ENCODE data around the gene PAX8. TPM values are rescaled to one million over a fixed set of nuclear protein-coding genes. Genes with fewer than 3 reads are reported as not detected.

The PAX8 gene
- total RNA-seq, 5 donors from 2014 or later (not counting 1 experiment from before 2014, with no cell fraction given) = 1.0 to 1.8 (median 1.3) TPM

GRCh38 chr2:113224647-113225236 lies 54.0 kb downstream of the PAX8 start:
- Histone ChIP-seq H3K27ac (ENCODE audit: low read length) (no peak overlapping the region), H3K27me3 (replicated peaks in 1 of 2; ENCODE audit: control insufficient read depth in 2 of 2, extremely low read depth in 1 of 2, insufficient read depth in 2 of 2, low read length in 1 of 2) (peaks cover 0 to 8% of the 10 kb centered on the region in 2 experiments), H3K9me3 (no peaks in the 10 kb centered on the region), H3K4me1 (ENCODE audit: control insufficient read depth in 1 of 2, extremely low read depth in 1 of 2, insufficient read depth in 2 of 2, low read length in 2 of 2) (no peaks in the 10 kb centered on the region), H3K4me3 (ENCODE audit: control insufficient read depth in 1 of 2, extremely low read depth in 1 of 2, low read length in 1 of 2) (no peak overlapping the region), H3K36me3 (ENCODE audit: control insufficient read depth in 2 of 2, extremely low read depth in 1 of 2, insufficient read depth in 1 of 2, low read length in 1 of 2) (no peaks in the 10 kb centered on the region)
- POLR2A ChIA-PET = interaction anchor here in 1 of 2 donors (0.5 kb wide), 1 partner anchor 77 kb away, joined by 3 read pairs; no protein-coding TSS in a partner anchor
- ATAC-seq (replicated peaks in 1 of 4) (no peak), DNase-seq (no peak)
- Mint-ChIP-seq H3K36me3 (no peaks in the 10 kb centered on the region), H3K27ac (no peak overlapping the region), H3K4me3 (no peak overlapping the region), H3K4me1 (peaks cover 0 to 6% (median 5%) of the 10 kb centered on the region in 3 donors), H3K9me3 (no peaks in the 10 kb centered on the region), H3K27me3 (no peaks in the 10 kb centered on the region)
- CTCF ChIA-PET = no interaction called here
- 60% methylated on average over 1 of the region's 2 CpGs for WGBS (ENCODE audit: insufficient coverage)

- Histone ChIP-seq H3K36me3 (ENCODE audit: control insufficient read depth in 2 of 2, extremely low read depth in 1 of 2, insufficient read depth in 1 of 2, low read length in 1 of 2) (no peaks in the 10 kb centered on the region), H3K4me1 (ENCODE audit: control insufficient read depth in 1 of 2, extremely low read depth in 1 of 2, insufficient read depth in 2 of 2, low read length in 2 of 2) (no peaks in the 10 kb centered on the region), H3K4me3 (ENCODE audit: control insufficient read depth in 1 of 2, extremely low read depth in 1 of 2, low read length in 1 of 2) (no peak overlapping the region), H3K9me3 (no peaks in the 10 kb centered on the region), H3K27ac (ENCODE audit: low read length) (no peak overlapping the region), H3K27me3 (replicated peaks in 1 of 2; ENCODE audit: control insufficient read depth in 2 of 2, extremely low read depth in 1 of 2, insufficient read depth in 2 of 2, low read length in 1 of 2) (peaks cover 0 to 11% of the 10 kb centered on the region in 2 experiments)
- CTCF ChIA-PET = no interaction called here
- Mint-ChIP-seq H3K27ac (no peak overlapping the region), H3K36me3 (no peaks in the 10 kb centered on the region), H3K9me3 (no peaks in the 10 kb centered on the region), H3K4me1 (peaks cover under 1 to 6% (median 5%) of the 10 kb centered on the region in 3 donors), H3K27me3 (no peaks in the 10 kb centered on the region), H3K4me3 (no peak overlapping the region)
- 83% methylated on average over 1 of the region's 1 CpG for WGBS (ENCODE audit: insufficient coverage)
- POLR2A ChIA-PET = no interaction called here
- DNase-seq = no peak
- ATAC-seq (replicated peaks in 1 of 4) = no peak
These were observed 54.9 kb downstream of the PAX8 start for GRCh38 chr2:113223813-113224212.

- CTCF ChIA-PET = interaction anchor here in 1 of 2 donors (0.9 kb wide), 1 partner anchor 23 kb away, joined by 3 read pairs; no protein-coding TSS in a partner anchor
These were observed 56.9 kb downstream of the PAX8 start for GRCh38 chr2:113221846-113222245.

GRCh38 chr2:113220970-113221708 lies 57.6 kb downstream of the PAX8 start:
- no peak overlapping the region for H3K4me3 ChIP-seq (ENCODE audit: control insufficient read depth in 1 of 2, extremely low read depth in 1 of 2, low read length in 1 of 2)
- Mint-ChIP-seq H3K9me3 (no peaks in the 10 kb centered on the region), H3K4me1 (peaks cover 19 to 20% (median 19%) of the 10 kb centered on the region in 3 donors), H3K36me3 (no peaks in the 10 kb centered on the region), H3K27ac (no peak overlapping the region), H3K27me3 (no peaks in the 10 kb centered on the region), H3K4me3 (no peak overlapping the region)
- POLR2A ChIA-PET = interaction anchor here in 1 of 2 donors (0.6 kb wide), 1 partner anchor 173 kb away, joined by 3 read pairs; no protein-coding TSS in a partner anchor
- peaks cover 0 to 21% of the 10 kb centered on the region in 2 experiments for H3K27me3 ChIP-seq (replicated peaks in 1 of 2; ENCODE audit: control insufficient read depth in 2 of 2, extremely low read depth in 1 of 2, insufficient read depth in 2 of 2, low read length in 1 of 2)
- H3K9me3 ChIP-seq = no peaks in the 10 kb centered on the region
- H3K27ac ChIP-seq (ENCODE audit: low read length) = no peak overlapping the region
- no peak for DNase-seq
- ATAC-seq (replicated peaks in 1 of 4) = no peak
- H3K4me1 ChIP-seq (ENCODE audit: control insufficient read depth in 1 of 2, extremely low read depth in 1 of 2, insufficient read depth in 2 of 2, low read length in 2 of 2) = peaks cover 9 to 14% of the 10 kb centered on the region in 2 experiments
- CTCF ChIA-PET = interaction anchor here (0.6 to 0.9 kb wide), 2 partner anchors 22 to 35 kb away, joined by 3 to 4 read pairs; no protein-coding TSS in a partner anchor
- WGBS (ENCODE audit: insufficient coverage) = 100% methylated on average over 1 of the region's 6 CpGs
- H3K36me3 ChIP-seq (ENCODE audit: control insufficient read depth in 2 of 2, extremely low read depth in 1 of 2, insufficient read depth in 1 of 2, low read length in 1 of 2) = no peaks in the 10 kb centered on the region

More at GRCh38 chr2:113221846-113222245, 56.9 kb downstream of the PAX8 start:
- Histone ChIP-seq H3K4me3 (ENCODE audit: control insufficient read depth in 1 of 2, extremely low read depth in 1 of 2, low read length in 1 of 2) (no peak overlapping the region), H3K27me3 (replicated peaks in 1 of 2; ENCODE audit: control insufficient read depth in 2 of 2, extremely low read depth in 1 of 2, insufficient read depth in 2 of 2, low read length in 1 of 2) (peaks cover 0 to 18% of the 10 kb centered on the region in 2 experiments), H3K27ac (ENCODE audit: low read length) (no peak overlapping the region), H3K9me3 (no peaks in the 10 kb centered on the region), H3K36me3 (ENCODE audit: control insufficient read depth in 2 of 2, extremely low read depth in 1 of 2, insufficient read depth in 1 of 2, low read length in 1 of 2) (no peaks in the 10 kb centered on the region), H3K4me1 (ENCODE audit: control insufficient read depth in 1 of 2, extremely low read depth in 1 of 2, insufficient read depth in 2 of 2, low read length in 2 of 2) (peaks cover 9 to 14% of the 10 kb centered on the region in 2 experiments)
- H3K27ac Mint-ChIP-seq = no peak overlapping the region
- POLR2A ChIA-PET = interaction anchor here in 1 of 2 donors (0.6 kb wide), 1 partner anchor 173 kb away, joined by 3 read pairs; no protein-coding TSS in a partner anchor
- no CpG with 5 or more reads among the region's 6 CpGs for WGBS (ENCODE audit: insufficient coverage)
- no peaks in the 10 kb centered on the region for H3K36me3 Mint-ChIP-seq
- peaks cover 18 to 20% (median 19%) of the 10 kb centered on the region in 3 donors for H3K4me1 Mint-ChIP-seq
- H3K9me3 Mint-ChIP-seq = no peaks in the 10 kb centered on the region
- H3K4me3 Mint-ChIP-seq = no peak overlapping the region
- DNase-seq (no peak), ATAC-seq (replicated peaks in 1 of 4) (no peak)
- H3K27me3 Mint-ChIP-seq = no peaks in the 10 kb centered on the region

GRCh38 chr2:113219889-113220641 lies 58.7 kb downstream of the PAX8 start:
- H3K4me3 Mint-ChIP-seq = no peak overlapping the region
- ChIA-PET CTCF (no interaction called here), POLR2A (interaction anchor here in 1 of 2 donors (0.6 kb wide), 1 partner anchor 754 kb away, joined by 3 read pairs; no protein-coding TSS in a partner anchor)
- no peak for ATAC-seq (replicated peaks in 1 of 4)
- peaks cover 19 to 20% (median 19%) of the 10 kb centered on the region in 3 donors for H3K4me1 Mint-ChIP-seq
- H3K27me3 Mint-ChIP-seq = no peaks in the 10 kb centered on the region
- no peaks in the 10 kb centered on the region for H3K36me3 Mint-ChIP-seq
- Histone ChIP-seq H3K36me3 (ENCODE audit: control insufficient read depth in 2 of 2, extremely low read depth in 1 of 2, insufficient read depth in 1 of 2, low read length in 1 of 2) (no peaks in the 10 kb centered on the region), H3K27me3 (replicated peaks in 1 of 2; ENCODE audit: control insufficient read depth in 2 of 2, extremely low read depth in 1 of 2, insufficient read depth in 2 of 2, low read length in 1 of 2) (peaks cover 0 to 28% of the 10 kb centered on the region in 2 experiments), H3K9me3 (no peaks in the 10 kb centered on the region), H3K4me3 (ENCODE audit: control insufficient read depth in 1 of 2, extremely low read depth in 1 of 2, low read length in 1 of 2) (no peak overlapping the region), H3K4me1 (ENCODE audit: control insufficient read depth in 1 of 2, extremely low read depth in 1 of 2, insufficient read depth in 2 of 2, low read length in 2 of 2) (peaks cover 9 to 14% of the 10 kb centered on the region in 2 experiments), H3K27ac (ENCODE audit: low read length) (no peak overlapping the region)
- H3K27ac Mint-ChIP-seq = no peak overlapping the region
- no peak for DNase-seq
- WGBS (ENCODE audit: insufficient coverage) = 84% methylated on average over 3 of the region's 6 CpGs
- H3K9me3 Mint-ChIP-seq = no peaks in the 10 kb centered on the region

- H3K9me3 ChIP-seq = no peaks in the 10 kb centered on the region
- no peak for ATAC-seq (replicated peaks in 1 of 4)
- Mint-ChIP-seq H3K4me1 (peaks cover 19 to 20% (median 19%) of the 10 kb centered on the region in 3 donors), H3K9me3 (no peaks in the 10 kb centered on the region), H3K27ac (no peak overlapping the region), H3K36me3 (no peaks in the 10 kb centered on the region), H3K4me3 (no peak overlapping the region), H3K27me3 (no peaks in the 10 kb centered on the region)
- ChIA-PET POLR2A (interaction anchor here in 1 of 2 donors (0.6 kb wide), 1 partner anchor 754 kb away, joined by 3 read pairs; no protein-coding TSS in a partner anchor), CTCF (no interaction called here)
- no peak for DNase-seq
- no peaks in the 10 kb centered on the region for H3K36me3 ChIP-seq (ENCODE audit: control insufficient read depth in 2 of 2, extremely low read depth in 1 of 2, insufficient read depth in 1 of 2, low read length in 1 of 2)
- WGBS (ENCODE audit: insufficient coverage) = 75% methylated on average over 1 of the region's 5 CpGs
- no peak overlapping the region for H3K4me3 ChIP-seq (ENCODE audit: control insufficient read depth in 1 of 2, extremely low read depth in 1 of 2, low read length in 1 of 2)
- H3K27me3 ChIP-seq (replicated peaks in 1 of 2; ENCODE audit: control insufficient read depth in 2 of 2, extremely low read depth in 1 of 2, insufficient read depth in 2 of 2, low read length in 1 of 2) = peaks cover 0 to 28% of the 10 kb centered on the region in 2 experiments
- H3K27ac ChIP-seq (ENCODE audit: low read length) = no peak overlapping the region
- H3K4me1 ChIP-seq (ENCODE audit: control insufficient read depth in 1 of 2, extremely low read depth in 1 of 2, insufficient read depth in 2 of 2, low read length in 2 of 2) = peaks cover 9 to 14% of the 10 kb centered on the region in 2 experiments
These were observed 59.2 kb downstream of the PAX8 start for GRCh38 chr2:113219525-113219888.
